Measurements from ENCODE around the gene CADM2. TPM values are rescaled to one million over a fixed set of nuclear protein-coding genes. Genes with fewer than 3 reads are reported as not detected.
"Not testable (repeated sequence)": the region's sequence is repeated elsewhere in the genome, so short reads cannot be mapped to it uniquely, and the experiment has no call there.

CADM2 gene
- total RNA-seq, 4 donors from 2014 or later = 9.6 to 16.2 (median 11.5) TPM

- Histone ChIP-seq H3K4me1 (no peaks in the 10 kb centered on the region), H3K4me3 (no peak overlapping the region), H3K27me3 (no peaks in the 10 kb centered on the region), H3K27ac (replicated peaks in 1 of 4) (no peak overlapping the region), H3K36me3 (no peaks in the 10 kb centered on the region), H3K9me3 (no peaks in the 10 kb centered on the region)
- TF ChIP-seq EP300 (IDR thresholded peaks at IDR 0.05) (no peak), POLR2A (IDR thresholded peaks at IDR 0.05; ENCODE audit: low read depth) (no peak), CTCF (IDR thresholded peaks at IDR 0.05) (no peak), POLR2AphosphoS5 (IDR thresholded peaks at IDR 0.05) (no peak)
- intact Hi-C loops (cut with DNase I) = no loop called here
- DNase-seq (ENCODE audit: extremely low spot score) = no peak
- WGBS = 30% methylated on average over 1 of the region's 1 CpG
Observed at GRCh38 chr3:85102781-85103180, 144.0 kb downstream of the CADM2 start.

GRCh38 chr3:85110393-85110792, 151.6 kb downstream of the CADM2 start:
- Histone ChIP-seq H3K4me3 (no peak overlapping the region), H3K27me3 (no peaks in the 10 kb centered on the region), H3K27ac (replicated peaks in 1 of 4) (no peak overlapping the region), H3K4me1 (no peaks in the 10 kb centered on the region), H3K9me3 (no peaks in the 10 kb centered on the region), H3K36me3 (no peaks in the 10 kb centered on the region)
- intact Hi-C loops (cut with DNase I) = no loop called here
- WGBS = 60% methylated on average over 2 of the region's 2 CpGs
- DNase-seq (ENCODE audit: extremely low spot score) = no peak
- TF ChIP-seq EP300 (IDR thresholded peaks at IDR 0.05) (no peak), POLR2AphosphoS5 (IDR thresholded peaks at IDR 0.05) (no peak)

DNA sequence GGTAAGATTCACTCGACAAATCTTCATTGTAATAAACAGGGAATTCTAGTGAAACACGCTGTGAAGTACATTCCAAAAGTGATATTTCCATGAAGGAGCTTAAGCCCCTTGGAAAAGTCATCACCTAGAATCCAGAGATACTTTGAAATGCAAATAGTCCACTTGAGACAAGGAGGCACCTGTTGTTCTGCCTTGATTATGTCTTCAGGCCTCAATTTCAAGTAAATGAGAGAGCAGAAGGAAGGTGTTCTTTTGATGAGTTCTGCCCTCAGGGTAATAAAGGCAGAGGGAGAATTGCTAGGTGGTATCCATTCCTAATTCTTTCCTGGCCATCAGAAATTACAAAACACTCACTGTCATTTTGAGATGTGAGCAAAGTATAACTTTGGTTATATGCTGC, 162.1 kb downstream of the CADM2 start:
- Histone ChIP-seq H3K27me3 (no peaks in the 10 kb centered on the region), H3K4me3 (no peak overlapping the region), H3K27ac (replicated peaks in 1 of 4) (no peak overlapping the region), H3K9me3 (peaks cover 0 to 9% (median 3%) of the 10 kb centered on the region in 4 donors), H3K36me3 (no peaks in the 10 kb centered on the region), H3K4me1 (no peaks in the 10 kb centered on the region)
- TF ChIP-seq POLR2A (IDR thresholded peaks at IDR 0.05; ENCODE audit: low read depth) (no peak), EP300 (IDR thresholded peaks at IDR 0.05) (no peak), POLR2AphosphoS5 (IDR thresholded peaks at IDR 0.05) (no peak), CTCF (IDR thresholded peaks at IDR 0.05) (no peak)
- no peak for DNase-seq (ENCODE audit: extremely low spot score)
- intact Hi-C loops (cut with DNase I) = no loop called here
- 75% methylated on average over 2 of the region's 2 CpGs for WGBS

GRCh38 chr3:85132864-85133263, 174.1 kb downstream of the CADM2 start:
- H3K36me3 ChIP-seq; intact Hi-C loops (cut with DNase I); H3K27me3 ChIP-seq; H3K9me3 ChIP-seq; DNase-seq (ENCODE audit: extremely low spot score); H3K27ac ChIP-seq (replicated peaks in 1 of 4); H3K4me3 ChIP-seq; H3K4me1 ChIP-seq: not testable (repeated sequence)
- 98% methylated on average over 13 of the region's 13 CpGs for WGBS

DNA sequence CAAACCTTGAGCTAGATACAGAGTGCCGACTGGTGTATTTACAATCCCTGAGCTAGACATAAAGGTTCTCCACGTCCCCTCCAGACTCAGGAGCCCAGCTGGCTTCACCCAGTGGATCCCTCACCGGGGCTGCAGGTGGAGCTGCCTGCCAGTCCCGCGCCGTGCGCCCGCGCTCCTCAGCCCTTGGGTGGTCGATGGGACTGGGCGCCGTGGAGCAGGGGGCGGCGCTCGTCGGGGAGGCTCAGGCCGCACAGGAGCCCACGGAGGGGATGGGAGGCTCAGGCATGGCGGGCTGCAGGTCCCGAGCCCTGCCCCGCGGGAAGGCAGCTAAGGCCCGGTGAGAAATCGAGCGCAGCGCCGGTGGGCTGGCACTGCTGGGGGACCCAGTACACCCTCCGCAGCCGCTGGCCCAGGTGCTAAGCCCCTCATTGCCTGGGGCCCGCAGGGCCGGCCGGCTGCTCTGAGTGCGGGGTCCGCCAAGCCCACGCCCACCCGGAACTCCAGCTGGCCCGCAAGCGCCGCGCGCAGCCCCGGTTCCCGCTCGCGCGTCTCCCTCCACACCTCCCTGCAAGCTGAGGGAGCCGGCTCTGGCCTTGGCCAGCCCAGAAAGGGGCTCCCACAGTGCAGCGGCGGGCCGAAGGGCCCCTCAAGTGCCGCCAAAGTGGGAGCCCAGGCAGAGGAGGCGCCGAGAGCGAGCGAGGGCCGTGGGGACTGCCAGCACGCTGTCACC, 175.1 kb downstream of the CADM2 start:
- H3K4me3 ChIP-seq; H3K27me3 ChIP-seq; H3K9me3 ChIP-seq; intact Hi-C loops (cut with DNase I); H3K27ac ChIP-seq (replicated peaks in 1 of 4); H3K36me3 ChIP-seq; DNase-seq (ENCODE audit: extremely low spot score); H3K4me1 ChIP-seq: not testable (repeated sequence)
- 93% methylated on average over 35 of the region's 57 CpGs for WGBS

GRCh38 chr3:85142626-85143025, 183.8 kb downstream of the CADM2 start:
- WGBS = 90% methylated on average over 3 of the region's 3 CpGs
- TF ChIP-seq POLR2A (IDR thresholded peaks at IDR 0.05; ENCODE audit: low read depth) (no peak), EP300 (IDR thresholded peaks at IDR 0.05) (no peak), CTCF (IDR thresholded peaks at IDR 0.05) (no peak), POLR2AphosphoS5 (IDR thresholded peaks at IDR 0.05) (no peak)
- no peak for DNase-seq (ENCODE audit: extremely low spot score)
- Histone ChIP-seq H3K4me1 (no peaks in the 10 kb centered on the region), H3K27me3 (no peaks in the 10 kb centered on the region), H3K4me3 (no peak overlapping the region), H3K27ac (replicated peaks in 1 of 4) (no peak overlapping the region), H3K9me3 (no peaks in the 10 kb centered on the region), H3K36me3 (no peaks in the 10 kb centered on the region)
- intact Hi-C loops (cut with DNase I) = no loop called here
